GM23338 (cell line): Measurements from ENCODE around the gene CPLX1.

Source experiments
- CREB1 ChIP-seq: fragments of 250-450 bp; sonication (Bioruptor Pico); IDR thresholded peaks from 2 replicates; pipeline ENCODE4 v1.5.0; 2020; ENCODE audit warnings: low read depth, mild to moderate bottlenecking, moderate library complexity
- EZH2 ChIP-seq: fragments of 200-600 bp; sonication (generic); IDR thresholded peaks from one replicate; pipeline ENCODE4 v1.8.0; 2017; ENCODE audit warnings: antibody characterized with exemption, mild to moderate bottlenecking, low read depth; ENCODE audit not compliant: unreplicated experiment
- EZH2phosphoT487 ChIP-seq: fragments of 200-600 bp; sonication (generic); IDR thresholded peaks from one replicate; pipeline ENCODE4 v1.8.1; 2018; ENCODE audit warnings: antibody characterized with exemption; ENCODE audit not compliant: unreplicated experiment
- JUNB ChIP-seq: IDR thresholded peaks from one replicate; pipeline ENCODE4 v1.6.1; 2016; ENCODE audit warnings: antibody characterized with exemption; ENCODE audit not compliant: unreplicated experiment
- NANOG ChIP-seq: IDR thresholded peaks from 2 replicates; pipeline ENCODE4 v1.6.1; 2016; ENCODE audit warnings: antibody characterized with exemption, borderline replicate concordance
- POLR2AphosphoS5 ChIP-seq: IDR thresholded peaks from 2 replicates; pipeline ENCODE4 v1.6.1; 2016; ENCODE audit warnings: antibody characterized with exemption, low read depth
- STAT1 ChIP-seq: IDR thresholded peaks from one replicate; pipeline ENCODE4 v1.6.1; 2016; ENCODE audit warnings: antibody characterized with exemption; ENCODE audit not compliant: unreplicated experiment
- ZNF114 ChIP-seq: fragments of 250-450 bp; sonication (Bioruptor Pico); IDR thresholded peaks from 2 replicates; pipeline ENCODE4 v1.5.0; 2020; ENCODE audit warnings: mild to moderate bottlenecking, moderate library complexity
- ZNF331 ChIP-seq: fragments of 250-450 bp; sonication (Bioruptor Pico); IDR thresholded peaks from 2 replicates; pipeline ENCODE4 v1.5.0; 2020; ENCODE audit warnings: low read depth, mild to moderate bottlenecking, moderate library complexity
- TF ChIP-seq, protein P1 (sequence below), 2 experiments: fragments of 200-600 bp in 1 of 2; sonication (generic) in 1 of 2; conservative IDR thresholded peaks; 2 replicates each; pipeline versions ENCODE4 v1.5.1 to v1.6.1; 2016 to 2017; ENCODE audit warnings: antibody characterized with exemption in 2 of 2, low read depth in 2 of 2, mild to moderate bottlenecking in 2 of 2, moderate library complexity in 1 of 2
- TF ChIP-seq, protein P2 (sequence below): IDR thresholded peaks from 2 replicates; pipeline ENCODE4 v1.6.1; 2016; ENCODE audit warnings: antibody characterized with exemption
- TF ChIP-seq, protein P3 (sequence below): IDR thresholded peaks from one replicate; pipeline ENCODE4 v1.6.1; 2018; ENCODE audit warnings: antibody characterized with exemption; ENCODE audit not compliant: unreplicated experiment
- TF ChIP-seq, protein P4 (sequence below): fragments of 250-450 bp; sonication (Bioruptor Pico); IDR thresholded peaks from 2 replicates; pipeline ENCODE4 v1.5.0; 2020; ENCODE audit warnings: mild to moderate bottlenecking, moderate library complexity

DNA sequence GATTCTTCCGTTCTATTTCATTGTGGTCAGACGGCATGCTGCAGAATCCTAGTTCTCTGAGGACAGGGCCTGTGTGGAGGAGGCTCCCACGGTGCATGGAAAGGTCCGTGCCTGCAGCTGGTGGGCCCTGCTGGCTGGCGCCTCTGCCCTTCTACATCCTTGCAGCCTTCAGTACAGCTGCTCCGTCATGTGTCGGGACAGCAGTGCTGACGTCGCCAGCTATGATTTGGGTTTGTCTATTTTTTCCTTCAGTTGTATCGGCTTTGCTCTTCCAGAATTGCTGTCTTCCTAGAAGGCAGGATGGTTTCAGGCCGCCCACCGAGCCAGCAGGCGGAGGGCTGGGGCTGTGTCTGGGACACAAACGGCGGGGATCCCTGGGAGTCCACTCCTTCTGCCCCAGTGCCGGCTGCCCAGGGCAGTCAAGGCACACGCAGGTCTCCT, 32.1 kb upstream of the CPLX1 start:
- TF ChIP-seq EZH2phosphoT487 (no peak), ZNF114 (CRISPR knock-in tag) (no peak), POLR2AphosphoS5 (no peak), EZH2 (no peak), CREB1 (CRISPR knock-in tag) (no peak), ZNF331 (CRISPR knock-in tag) (no peak), NANOG (no peak), STAT1 (no peak), JUNB (no peak)
- TF ChIP-seq, protein P1, sequence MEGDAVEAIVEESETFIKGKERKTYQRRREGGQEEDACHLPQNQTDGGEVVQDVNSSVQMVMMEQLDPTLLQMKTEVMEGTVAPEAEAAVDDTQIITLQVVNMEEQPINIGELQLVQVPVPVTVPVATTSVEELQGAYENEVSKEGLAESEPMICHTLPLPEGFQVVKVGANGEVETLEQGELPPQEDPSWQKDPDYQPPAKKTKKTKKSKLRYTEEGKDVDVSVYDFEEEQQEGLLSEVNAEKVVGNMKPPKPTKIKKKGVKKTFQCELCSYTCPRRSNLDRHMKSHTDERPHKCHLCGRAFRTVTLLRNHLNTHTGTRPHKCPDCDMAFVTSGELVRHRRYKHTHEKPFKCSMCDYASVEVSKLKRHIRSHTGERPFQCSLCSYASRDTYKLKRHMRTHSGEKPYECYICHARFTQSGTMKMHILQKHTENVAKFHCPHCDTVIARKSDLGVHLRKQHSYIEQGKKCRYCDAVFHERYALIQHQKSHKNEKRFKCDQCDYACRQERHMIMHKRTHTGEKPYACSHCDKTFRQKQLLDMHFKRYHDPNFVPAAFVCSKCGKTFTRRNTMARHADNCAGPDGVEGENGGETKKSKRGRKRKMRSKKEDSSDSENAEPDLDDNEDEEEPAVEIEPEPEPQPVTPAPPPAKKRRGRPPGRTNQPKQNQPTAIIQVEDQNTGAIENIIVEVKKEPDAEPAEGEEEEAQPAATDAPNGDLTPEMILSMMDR (conservative IDR thresholded peaks at IDR 0.05; ENCODE audit: low read depth in 2 of 2), result no peak
- TF ChIP-seq, protein P2, sequence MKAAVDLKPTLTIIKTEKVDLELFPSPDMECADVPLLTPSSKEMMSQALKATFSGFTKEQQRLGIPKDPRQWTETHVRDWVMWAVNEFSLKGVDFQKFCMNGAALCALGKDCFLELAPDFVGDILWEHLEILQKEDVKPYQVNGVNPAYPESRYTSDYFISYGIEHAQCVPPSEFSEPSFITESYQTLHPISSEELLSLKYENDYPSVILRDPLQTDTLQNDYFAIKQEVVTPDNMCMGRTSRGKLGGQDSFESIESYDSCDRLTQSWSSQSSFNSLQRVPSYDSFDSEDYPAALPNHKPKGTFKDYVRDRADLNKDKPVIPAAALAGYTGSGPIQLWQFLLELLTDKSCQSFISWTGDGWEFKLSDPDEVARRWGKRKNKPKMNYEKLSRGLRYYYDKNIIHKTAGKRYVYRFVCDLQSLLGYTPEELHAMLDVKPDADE, result no peak
- TF ChIP-seq, protein P3, sequence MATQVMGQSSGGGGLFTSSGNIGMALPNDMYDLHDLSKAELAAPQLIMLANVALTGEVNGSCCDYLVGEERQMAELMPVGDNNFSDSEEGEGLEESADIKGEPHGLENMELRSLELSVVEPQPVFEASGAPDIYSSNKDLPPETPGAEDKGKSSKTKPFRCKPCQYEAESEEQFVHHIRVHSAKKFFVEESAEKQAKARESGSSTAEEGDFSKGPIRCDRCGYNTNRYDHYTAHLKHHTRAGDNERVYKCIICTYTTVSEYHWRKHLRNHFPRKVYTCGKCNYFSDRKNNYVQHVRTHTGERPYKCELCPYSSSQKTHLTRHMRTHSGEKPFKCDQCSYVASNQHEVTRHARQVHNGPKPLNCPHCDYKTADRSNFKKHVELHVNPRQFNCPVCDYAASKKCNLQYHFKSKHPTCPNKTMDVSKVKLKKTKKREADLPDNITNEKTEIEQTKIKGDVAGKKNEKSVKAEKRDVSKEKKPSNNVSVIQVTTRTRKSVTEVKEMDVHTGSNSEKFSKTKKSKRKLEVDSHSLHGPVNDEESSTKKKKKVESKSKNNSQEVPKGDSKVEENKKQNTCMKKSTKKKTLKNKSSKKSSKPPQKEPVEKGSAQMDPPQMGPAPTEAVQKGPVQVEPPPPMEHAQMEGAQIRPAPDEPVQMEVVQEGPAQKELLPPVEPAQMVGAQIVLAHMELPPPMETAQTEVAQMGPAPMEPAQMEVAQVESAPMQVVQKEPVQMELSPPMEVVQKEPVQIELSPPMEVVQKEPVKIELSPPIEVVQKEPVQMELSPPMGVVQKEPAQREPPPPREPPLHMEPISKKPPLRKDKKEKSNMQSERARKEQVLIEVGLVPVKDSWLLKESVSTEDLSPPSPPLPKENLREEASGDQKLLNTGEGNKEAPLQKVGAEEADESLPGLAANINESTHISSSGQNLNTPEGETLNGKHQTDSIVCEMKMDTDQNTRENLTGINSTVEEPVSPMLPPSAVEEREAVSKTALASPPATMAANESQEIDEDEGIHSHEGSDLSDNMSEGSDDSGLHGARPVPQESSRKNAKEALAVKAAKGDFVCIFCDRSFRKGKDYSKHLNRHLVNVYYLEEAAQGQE, result no peak
- TF ChIP-seq, protein P4, sequence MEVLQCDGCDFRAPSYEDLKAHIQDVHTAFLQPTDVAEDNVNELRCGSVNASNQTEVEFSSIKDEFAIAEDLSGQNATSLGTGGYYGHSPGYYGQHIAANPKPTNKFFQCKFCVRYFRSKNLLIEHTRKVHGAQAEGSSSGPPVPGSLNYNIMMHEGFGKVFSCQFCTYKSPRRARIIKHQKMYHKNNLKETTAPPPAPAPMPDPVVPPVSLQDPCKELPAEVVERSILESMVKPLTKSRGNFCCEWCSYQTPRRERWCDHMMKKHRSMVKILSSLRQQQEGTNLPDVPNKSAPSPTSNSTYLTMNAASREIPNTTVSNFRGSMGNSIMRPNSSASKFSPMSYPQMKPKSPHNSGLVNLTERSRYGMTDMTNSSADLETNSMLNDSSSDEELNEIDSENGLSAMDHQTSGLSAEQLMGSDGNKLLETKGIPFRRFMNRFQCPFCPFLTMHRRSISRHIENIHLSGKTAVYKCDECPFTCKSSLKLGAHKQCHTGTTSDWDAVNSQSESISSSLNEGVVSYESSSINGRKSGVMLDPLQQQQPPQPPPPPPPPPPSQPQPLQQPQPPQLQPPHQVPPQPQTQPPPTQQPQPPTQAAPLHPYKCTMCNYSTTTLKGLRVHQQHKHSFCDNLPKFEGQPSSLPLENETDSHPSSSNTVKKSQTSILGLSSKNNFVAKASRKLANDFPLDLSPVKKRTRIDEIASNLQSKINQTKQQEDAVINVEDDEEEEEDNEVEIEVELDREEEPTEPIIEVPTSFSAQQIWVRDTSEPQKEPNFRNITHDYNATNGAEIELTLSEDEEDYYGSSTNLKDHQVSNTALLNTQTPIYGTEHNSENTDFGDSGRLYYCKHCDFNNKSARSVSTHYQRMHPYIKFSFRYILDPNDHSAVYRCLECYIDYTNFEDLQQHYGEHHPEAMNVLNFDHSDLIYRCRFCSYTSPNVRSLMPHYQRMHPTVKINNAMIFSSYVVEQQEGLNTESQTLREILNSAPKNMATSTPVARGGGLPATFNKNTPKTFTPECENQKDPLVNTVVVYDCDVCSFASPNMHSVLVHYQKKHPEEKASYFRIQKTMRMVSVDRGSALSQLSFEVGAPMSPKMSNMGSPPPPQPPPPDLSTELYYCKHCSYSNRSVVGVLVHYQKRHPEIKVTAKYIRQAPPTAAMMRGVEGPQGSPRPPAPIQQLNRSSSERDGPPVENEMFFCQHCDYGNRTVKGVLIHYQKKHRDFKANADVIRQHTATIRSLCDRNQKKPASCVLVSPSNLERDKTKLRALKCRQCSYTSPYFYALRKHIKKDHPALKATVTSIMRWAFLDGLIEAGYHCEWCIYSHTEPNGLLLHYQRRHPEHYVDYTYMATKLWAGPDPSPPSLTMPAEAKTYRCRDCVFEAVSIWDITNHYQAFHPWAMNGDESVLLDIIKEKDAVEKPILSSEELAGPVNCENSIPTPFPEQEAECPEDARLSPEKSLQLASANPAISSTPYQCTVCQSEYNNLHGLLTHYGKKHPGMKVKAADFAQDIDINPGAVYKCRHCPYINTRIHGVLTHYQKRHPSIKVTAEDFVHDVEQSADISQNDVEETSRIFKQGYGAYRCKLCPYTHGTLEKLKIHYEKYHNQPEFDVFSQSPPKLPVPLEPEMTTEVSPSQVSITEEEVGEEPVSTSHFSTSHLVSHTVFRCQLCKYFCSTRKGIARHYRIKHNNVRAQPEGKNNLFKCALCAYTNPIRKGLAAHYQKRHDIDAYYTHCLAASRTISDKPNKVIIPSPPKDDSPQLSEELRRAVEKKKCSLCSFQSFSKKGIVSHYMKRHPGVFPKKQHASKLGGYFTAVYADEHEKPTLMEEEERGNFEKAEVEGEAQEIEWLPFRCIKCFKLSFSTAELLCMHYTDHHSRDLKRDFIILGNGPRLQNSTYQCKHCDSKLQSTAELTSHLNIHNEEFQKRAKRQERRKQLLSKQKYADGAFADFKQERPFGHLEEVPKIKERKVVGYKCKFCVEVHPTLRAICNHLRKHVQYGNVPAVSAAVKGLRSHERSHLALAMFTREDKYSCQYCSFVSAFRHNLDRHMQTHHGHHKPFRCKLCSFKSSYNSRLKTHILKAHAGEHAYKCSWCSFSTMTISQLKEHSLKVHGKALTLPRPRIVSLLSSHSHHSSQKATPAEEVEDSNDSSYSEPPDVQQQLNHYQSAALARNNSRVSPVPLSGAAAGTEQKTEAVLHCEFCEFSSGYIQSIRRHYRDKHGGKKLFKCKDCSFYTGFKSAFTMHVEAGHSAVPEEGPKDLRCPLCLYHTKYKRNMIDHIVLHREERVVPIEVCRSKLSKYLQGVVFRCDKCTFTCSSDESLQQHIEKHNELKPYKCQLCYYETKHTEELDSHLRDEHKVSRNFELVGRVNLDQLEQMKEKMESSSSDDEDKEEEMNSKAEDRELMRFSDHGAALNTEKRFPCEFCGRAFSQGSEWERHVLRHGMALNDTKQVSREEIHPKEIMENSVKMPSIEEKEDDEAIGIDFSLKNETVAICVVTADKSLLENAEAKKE (CRISPR knock-in tag), result no peak
